ENCODE measurements around the gene PTRH2.

PTRH2 gene

GRCh38 chr17:59722623-59723022, 15.4 kb upstream of the PTRH2 start:
- Histone ChIP-seq H3K27me3 (ENCODE audit: insufficient read depth, low read depth) (no peaks in the 10 kb centered on the region), H4K20me1 (ENCODE audit: insufficient read depth) (no peaks in the 10 kb centered on the region), H3K9ac (no peak overlapping the region), H3K4me1 (ENCODE audit: low read depth, poor library complexity, severe bottlenecking) (no peaks in the 10 kb centered on the region), H3K4me3 (IDR thresholded peaks at IDR 0.05; ENCODE audit: insufficient read depth, low read depth, low read length) (no peak overlapping the region), H3K36me3 (ENCODE audit: insufficient read depth) (no peaks in the 10 kb centered on the region), H2AFZ (ENCODE audit: low read depth) (no peak overlapping the region), H3K4me2 (no peak overlapping the region), H3K27ac (no peak overlapping the region), H3K79me2 (ENCODE audit: insufficient read depth, low read depth) (peaks cover 51% of the 10 kb centered on the region; the same call in 1 of the 2 replicates)
- TF ChIP-seq CTCF (conservative IDR thresholded peaks at IDR 0.05; ENCODE audit: low read depth, low read length) = no peak

- peaks cover 74% of the 10 kb centered on the region; the same call in 1 of the 2 replicates for H3K79me2 ChIP-seq (ENCODE audit: insufficient read depth, low read depth)
- no peak overlapping the region for H3K4me2 ChIP-seq
- peaks cover 4% of the 10 kb centered on the region for H3K4me1 ChIP-seq (ENCODE audit: low read depth, poor library complexity, severe bottlenecking)
- H3K27ac ChIP-seq = no peak overlapping the region
- H4K20me1 ChIP-seq (ENCODE audit: insufficient read depth) = no peaks in the 10 kb centered on the region
- no peak overlapping the region for H2AFZ ChIP-seq (ENCODE audit: low read depth)
- no peaks in the 10 kb centered on the region for H3K27me3 ChIP-seq (ENCODE audit: insufficient read depth, low read depth)
- H3K9ac ChIP-seq = no peak overlapping the region
- TF ChIP-seq CTCF (conservative IDR thresholded peaks at IDR 0.05; ENCODE audit: low read depth, low read length) = no peak
- H3K4me3 ChIP-seq (IDR thresholded peaks at IDR 0.05; ENCODE audit: insufficient read depth, low read depth, low read length) = no peak overlapping the region
- H3K36me3 ChIP-seq (ENCODE audit: insufficient read depth) = no peaks in the 10 kb centered on the region
Measured at GRCh38 chr17:59719526-59719925, 12.3 kb upstream of the PTRH2 start.

GRCh38 chr17:59716427-59716826, 9.2 kb upstream of the PTRH2 start:
- Histone ChIP-seq H3K79me2 (ENCODE audit: insufficient read depth, low read depth) (peaks cover 81% of the 10 kb centered on the region; the same call in 1 of the 2 replicates), H3K27ac (no peak overlapping the region), H2AFZ (ENCODE audit: low read depth) (no peak overlapping the region), H3K36me3 (ENCODE audit: insufficient read depth) (no peaks in the 10 kb centered on the region), H3K9ac (no peak overlapping the region), H4K20me1 (ENCODE audit: insufficient read depth) (no peaks in the 10 kb centered on the region), H3K4me2 (no peak overlapping the region), H3K27me3 (ENCODE audit: insufficient read depth, low read depth) (no peaks in the 10 kb centered on the region), H3K4me3 (IDR thresholded peaks at IDR 0.05; ENCODE audit: insufficient read depth, low read depth, low read length) (no peak overlapping the region), H3K4me1 (ENCODE audit: low read depth, poor library complexity, severe bottlenecking) (peaks cover 4% of the 10 kb centered on the region)
- TF ChIP-seq CTCF (conservative IDR thresholded peaks at IDR 0.05; ENCODE audit: low read depth, low read length) = no peak

GRCh38 chr17:59714255-59714654, 7.0 kb upstream of the PTRH2 start:
- Histone ChIP-seq H3K27me3 (ENCODE audit: insufficient read depth, low read depth) (no peaks in the 10 kb centered on the region), H2AFZ (ENCODE audit: low read depth) (no peak overlapping the region), H3K36me3 (ENCODE audit: insufficient read depth) (no peaks in the 10 kb centered on the region), H3K4me2 (no peak overlapping the region), H3K4me1 (ENCODE audit: low read depth, poor library complexity, severe bottlenecking) (peaks cover 4% of the 10 kb centered on the region), H3K27ac (no peak overlapping the region), H3K79me2 (ENCODE audit: insufficient read depth, low read depth) (peaks cover 88% of the 10 kb centered on the region; the same call in 1 of the 2 replicates), H4K20me1 (ENCODE audit: insufficient read depth) (no peaks in the 10 kb centered on the region), H3K4me3 (IDR thresholded peaks at IDR 0.05; ENCODE audit: insufficient read depth, low read depth, low read length) (no peak overlapping the region), H3K9ac (no peak overlapping the region)
- TF ChIP-seq CTCF (conservative IDR thresholded peaks at IDR 0.05; ENCODE audit: low read depth, low read length) = no peak

Measured in KMS-11 (cell line).